Posterior cingulate gyrus (tissue), 11 donors: Measurements from ENCODE around the gene GPAT2.
"Not testable (repeated sequence)": the region's sequence is repeated elsewhere in the genome, so short reads cannot be mapped to it uniquely, and the experiment has no call there.

Experiments used
- DNase-seq, 10 donors: peaks; one replicate each; pipeline versions ENCODE4 v3.0.0 to v3.0.0-alpha.2; 2020 to 2021; ENCODE audit warnings: mixed read lengths in 3 of 10
- intact Hi-C: fragments of 100-400 bp; cut with DNase I; formaldehyde crosslinking; loops from one replicate; pipeline ENCODE4 v1.15.1; 2023

GPAT2 gene

DNA sequence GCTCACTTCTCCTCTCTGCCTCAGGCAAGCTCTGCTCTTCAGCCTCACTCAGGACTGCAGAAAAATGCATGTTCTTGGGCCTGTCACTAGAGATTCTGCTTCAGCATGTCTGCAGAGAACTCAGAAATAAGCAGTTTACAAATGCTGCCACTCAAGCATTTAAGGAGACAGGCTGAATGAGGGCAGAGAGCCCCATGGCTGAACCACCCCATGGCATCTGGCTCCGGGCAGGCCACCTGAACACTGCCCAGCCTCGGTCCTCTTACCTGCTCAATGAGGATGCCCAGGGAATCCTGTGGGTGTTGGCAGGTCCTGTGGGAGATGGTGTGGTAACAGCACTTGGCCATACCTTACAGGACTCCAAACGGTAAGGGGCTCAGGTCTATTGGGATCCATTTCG is 31.2 kb upstream of the GPAT2 start:
- intact Hi-C loops = not testable (repeated sequence)
- peak in 2 of 10 donors; percentile 32 to 57 for DNase-seq

DNA sequence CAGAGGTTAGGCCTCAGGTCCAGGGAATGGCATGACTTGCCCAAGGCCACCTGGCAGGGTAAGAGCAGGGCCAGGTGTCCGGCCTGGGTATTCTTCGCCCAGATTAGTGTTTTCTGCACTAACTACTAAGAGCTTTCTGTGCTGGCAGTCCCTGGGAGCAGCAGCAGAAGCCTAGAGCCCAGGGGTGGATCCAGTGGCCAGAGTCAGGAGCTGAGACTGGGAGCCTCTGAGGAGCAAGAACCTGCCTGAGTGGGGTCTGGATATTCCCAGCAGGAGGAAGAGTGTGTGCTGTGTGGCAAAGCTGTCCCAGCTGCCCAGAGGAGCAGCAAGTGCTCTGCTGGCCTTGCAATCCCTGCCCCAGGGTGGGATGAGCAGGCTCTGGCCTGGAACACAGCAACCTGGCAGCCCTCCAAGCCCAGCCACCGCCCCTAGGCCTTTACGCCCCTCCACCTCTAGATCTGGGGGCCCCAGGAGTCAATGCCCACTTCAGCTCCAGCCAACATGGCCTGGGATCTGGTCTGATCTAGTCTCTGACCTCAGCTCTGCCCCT is 30.7 kb upstream of the GPAT2 start:
- intact Hi-C loops = no loop called here
- DNase-seq = peak in 2 of 10 donors; percentile 80 to 86

- DNase-seq, intact Hi-C loops: not testable (repeated sequence)
Measured at GRCh38 chr2:96064760-96065159, 30.0 kb upstream of the GPAT2 start.

GRCh38 chr2:96064047-96064675 is 29.4 kb upstream of the GPAT2 start:
- intact Hi-C loops = not testable (repeated sequence)
- DNase-seq = peak in 1 of 10 donors; percentile 26

- intact Hi-C loops = not testable (repeated sequence)
- DNase-seq = peak; percentile 70 to 98 (median 82)
Measured at GRCh38 chr2:96063116-96063899, 28.6 kb upstream of the GPAT2 start.

GRCh38 chr2:96062483-96062882 is 27.8 kb upstream of the GPAT2 start:
- intact Hi-C loops = not testable (repeated sequence)
- peak in 3 of 10 donors; percentile 44 to 68 (median 45) for DNase-seq

DNA sequence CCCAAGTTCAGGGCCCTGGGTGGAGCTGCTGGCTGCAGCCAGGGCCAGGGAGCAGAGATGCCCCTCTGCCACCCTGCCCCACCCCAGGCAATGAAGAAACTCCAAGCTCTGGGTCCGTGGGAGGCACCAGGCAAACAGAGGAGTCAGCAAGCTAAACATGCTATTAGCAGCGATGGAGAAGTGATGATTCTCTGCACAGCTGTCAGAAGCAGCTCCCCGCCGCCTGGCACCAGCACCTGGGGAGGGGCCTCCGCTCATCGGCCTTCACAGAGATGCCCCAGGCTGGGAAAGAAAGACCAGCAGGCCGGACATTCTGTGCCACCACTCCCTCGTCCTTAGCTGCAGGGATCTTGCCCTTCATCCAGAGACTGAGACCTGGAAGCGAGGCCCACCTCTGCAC is 27.2 kb upstream of the GPAT2 start:
- intact Hi-C loops = not testable (repeated sequence)

GRCh38 chr2:96061197-96061817 is 26.6 kb upstream of the GPAT2 start:
- intact Hi-C loops = not testable (repeated sequence)
- peak in 3 of 10 donors; percentile 67 to 73 (median 72) for DNase-seq

More for the DNA sequence above, 27.2 kb upstream of the GPAT2 start:
- DNase-seq = peak in 7 of 10 donors; percentile 31 to 96 (median 57)

GRCh38 chr2:96060325-96060724 is 25.6 kb upstream of the GPAT2 start:
- DNase-seq = peak in 3 of 10 donors; percentile 44 to 63 (median 47)
- intact Hi-C loops = not testable (repeated sequence)

- peak in 2 of 10 donors; percentile 8 to 37 for DNase-seq
Measured at GRCh38 chr2:96059443-96059842, 24.7 kb upstream of the GPAT2 start.

DNA sequence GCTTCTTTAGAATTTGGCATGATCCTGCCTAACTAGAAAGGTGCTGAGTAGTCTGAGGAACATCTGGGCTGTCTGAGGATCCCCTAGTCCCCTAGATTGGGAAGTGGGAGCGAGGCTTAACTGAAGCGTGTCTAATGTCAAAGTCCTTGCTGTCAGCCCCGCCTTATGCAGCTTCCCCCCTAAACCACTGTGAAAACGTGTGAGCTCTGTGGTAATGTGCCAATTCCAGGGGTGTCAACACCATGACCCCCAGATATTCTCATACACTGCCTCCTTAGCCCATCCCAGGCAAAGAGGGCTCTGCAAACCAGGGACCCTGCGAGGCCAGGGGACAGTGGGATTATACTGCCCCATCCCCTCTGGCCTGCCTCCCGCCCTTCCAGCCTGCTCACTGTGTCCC is 21.1 kb upstream of the GPAT2 start:
- DNase-seq = not testable (repeated sequence)

More at GRCh38 chr2:96059443-96059842, 24.7 kb upstream of the GPAT2 start:
- intact Hi-C loops = not testable (repeated sequence)

DNA sequence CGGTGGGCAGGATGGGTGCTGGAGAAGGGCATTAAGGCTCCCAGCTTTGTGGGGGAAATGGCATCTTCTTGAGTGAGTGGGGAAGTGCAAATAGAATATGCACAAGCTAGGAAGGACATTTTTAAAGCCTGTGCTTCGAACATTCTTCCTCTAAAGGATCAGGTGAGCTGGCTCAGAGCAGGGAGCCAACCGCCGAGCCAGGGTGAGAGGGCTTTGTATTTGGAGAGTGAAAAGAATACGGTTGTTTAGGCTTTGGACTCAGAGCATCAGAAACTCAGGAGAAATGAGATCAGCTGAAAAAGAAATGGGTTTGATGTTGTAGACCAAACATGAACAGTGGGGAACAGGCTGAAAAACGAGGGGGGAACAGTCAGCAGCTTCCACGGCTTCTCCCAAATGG is 19.8 kb upstream of the GPAT2 start:
- peak in 2 of 10 donors; percentile 26 to 43 for DNase-seq
- intact Hi-C loops = not testable (repeated sequence)

More for the DNA sequence above, 21.1 kb upstream of the GPAT2 start:
- intact Hi-C loops = not testable (repeated sequence)

DNA sequence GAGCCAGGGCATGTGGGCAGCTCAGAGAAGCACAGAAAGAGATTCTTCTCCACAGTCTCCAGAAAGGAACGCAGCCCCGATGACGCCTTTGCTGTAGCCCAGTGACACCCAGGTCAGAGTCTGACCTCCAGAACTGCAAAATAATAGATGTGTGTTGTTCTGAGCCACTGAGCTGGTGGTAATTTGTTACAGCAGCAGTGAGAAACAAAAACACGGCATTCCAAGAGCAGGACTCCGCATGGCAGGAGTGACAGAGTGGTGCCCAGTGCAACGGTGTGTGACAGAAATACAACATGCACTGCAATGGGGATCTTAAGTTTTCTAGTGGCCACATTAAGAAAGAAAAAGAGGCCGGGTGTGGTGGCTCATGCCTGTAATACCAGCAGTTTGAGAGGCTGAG is 18.7 kb upstream of the GPAT2 start:
- intact Hi-C loops = not testable (repeated sequence)
- DNase-seq = peak in 1 of 10 donors; percentile 12

GRCh38 chr2:96052632-96053031 is 17.9 kb upstream of the GPAT2 start:
- intact Hi-C loops = not testable (repeated sequence)
- DNase-seq = peak in 1 of 10 donors; percentile 10

- intact Hi-C loops, DNase-seq: not testable (repeated sequence)
Measured at GRCh38 chr2:96049917-96050262, 15.2 kb upstream of the GPAT2 start.

- peak in 4 of 10 donors; percentile 34 to 86 (median 56) for DNase-seq
- intact Hi-C loops = not testable (repeated sequence)
Measured at GRCh38 chr2:96049049-96049916, 14.6 kb upstream of the GPAT2 start.

GRCh38 chr2:96035554-96035953 is 838 bp upstream of the GPAT2 start:
- intact Hi-C loops, DNase-seq: not testable (repeated sequence)

GRCh38 chr2:96033997-96034396 is 719 bp downstream of the GPAT2 start:
- not testable (repeated sequence) for DNase-seq

GRCh38 chr2:96027725-96028325 is 6.9 kb downstream of the GPAT2 start:
- not testable (repeated sequence) for DNase-seq
- intact Hi-C loops = loop anchor here (10.0 kb wide), 1 partner anchor 87 kb away; the partner anchor contains the start of gene ADRA2B

More at GRCh38 chr2:96033997-96034396, 719 bp downstream of the GPAT2 start:
- intact Hi-C loops = not testable (repeated sequence)
